Choroid plexus epithelial cell (primary cell): ENCODE results near the gene PLCB1.

Experiments used
- DNase-seq: peaks from one replicate; pipeline ENCODE4 v3.0.0-alpha.2; 2010; ENCODE audit warnings: low read depth
- H3K4me3 ChIP-seq: 2 replicates; pipeline ENCODE4 v1.5.1; 2011; ENCODE audit warnings: low read depth, mild to moderate bottlenecking, control low read depth, low read length, moderate library complexity
- TF ChIP-seq, protein P1 (sequence below): conservative IDR thresholded peaks from 2 replicates; pipeline ENCODE4 v1.5.1; 2011; ENCODE audit warnings: low read depth, mild to moderate bottlenecking, control low read depth, inconsistent platforms, low read length, moderate library complexity

The PLCB1 gene

DNA sequence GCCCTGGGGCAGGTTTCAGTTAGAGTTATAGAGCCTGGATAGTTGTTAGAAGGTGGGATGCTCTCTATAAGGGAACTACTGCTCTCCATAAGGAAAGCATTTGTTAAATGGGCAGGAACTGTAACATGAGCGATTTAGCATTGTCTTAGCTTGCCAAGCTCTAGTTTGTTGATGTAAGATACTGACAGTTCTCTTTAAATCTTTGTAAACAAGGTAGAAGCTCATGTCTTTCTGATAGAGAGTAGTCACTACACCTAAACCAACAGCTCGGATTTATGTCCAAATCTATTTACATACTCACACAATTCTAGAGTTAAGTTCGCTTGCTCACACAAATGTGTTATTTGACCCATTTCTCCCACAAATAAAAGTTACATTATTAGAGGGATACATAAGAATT lies 87.3 kb downstream of the PLCB1 start:
- TF ChIP-seq, protein P1, sequence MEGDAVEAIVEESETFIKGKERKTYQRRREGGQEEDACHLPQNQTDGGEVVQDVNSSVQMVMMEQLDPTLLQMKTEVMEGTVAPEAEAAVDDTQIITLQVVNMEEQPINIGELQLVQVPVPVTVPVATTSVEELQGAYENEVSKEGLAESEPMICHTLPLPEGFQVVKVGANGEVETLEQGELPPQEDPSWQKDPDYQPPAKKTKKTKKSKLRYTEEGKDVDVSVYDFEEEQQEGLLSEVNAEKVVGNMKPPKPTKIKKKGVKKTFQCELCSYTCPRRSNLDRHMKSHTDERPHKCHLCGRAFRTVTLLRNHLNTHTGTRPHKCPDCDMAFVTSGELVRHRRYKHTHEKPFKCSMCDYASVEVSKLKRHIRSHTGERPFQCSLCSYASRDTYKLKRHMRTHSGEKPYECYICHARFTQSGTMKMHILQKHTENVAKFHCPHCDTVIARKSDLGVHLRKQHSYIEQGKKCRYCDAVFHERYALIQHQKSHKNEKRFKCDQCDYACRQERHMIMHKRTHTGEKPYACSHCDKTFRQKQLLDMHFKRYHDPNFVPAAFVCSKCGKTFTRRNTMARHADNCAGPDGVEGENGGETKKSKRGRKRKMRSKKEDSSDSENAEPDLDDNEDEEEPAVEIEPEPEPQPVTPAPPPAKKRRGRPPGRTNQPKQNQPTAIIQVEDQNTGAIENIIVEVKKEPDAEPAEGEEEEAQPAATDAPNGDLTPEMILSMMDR: no peak
- DNase-seq: no peak
- H3K4me3 ChIP-seq: no peak overlapping the region

DNA sequence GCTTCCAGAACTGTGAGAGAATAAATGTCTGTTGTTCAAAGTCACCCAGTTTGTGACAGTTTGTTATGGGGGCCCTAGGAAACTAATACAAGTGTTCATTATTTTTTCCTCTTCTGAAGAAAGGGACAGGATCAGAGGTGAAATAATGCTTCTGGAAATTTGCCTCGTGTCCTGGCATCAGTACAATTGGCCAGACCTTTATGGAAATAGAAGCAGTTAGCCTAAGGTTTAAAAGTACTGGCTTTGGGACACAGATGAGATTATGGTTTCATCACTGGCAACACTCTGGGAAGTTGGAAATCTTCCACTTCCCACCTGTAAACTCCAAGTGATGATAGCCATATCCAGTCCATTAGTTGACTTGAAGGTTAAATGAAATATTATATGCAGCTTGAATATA lies 88.7 kb downstream of the PLCB1 start:
- no peak overlapping the region for H3K4me3 ChIP-seq
- no peak for DNase-seq
- TF ChIP-seq, protein P1: no peak

DNA sequence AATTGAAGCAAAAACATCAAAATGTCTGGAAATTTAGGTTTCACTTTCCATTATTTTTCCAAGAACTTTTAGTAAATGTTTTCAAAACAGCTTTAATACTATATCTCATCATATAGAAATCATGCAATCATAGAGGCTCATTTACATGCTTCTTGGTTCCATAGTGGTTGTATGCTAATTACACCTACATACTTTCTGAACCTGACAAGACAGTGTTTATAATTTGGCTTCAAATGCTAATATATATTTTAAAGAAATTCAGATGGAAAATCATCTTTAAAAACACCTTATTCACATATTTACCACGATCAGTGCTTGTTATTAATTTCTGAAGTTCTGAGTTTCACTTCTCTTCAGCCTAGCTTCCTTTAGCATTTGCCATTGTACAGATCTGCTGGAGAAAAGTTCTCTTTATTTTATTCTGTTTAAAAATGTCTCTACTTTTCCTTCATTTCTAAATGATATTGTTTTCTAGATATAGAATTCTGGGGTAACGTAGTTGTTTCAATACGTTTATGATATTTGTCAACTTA lies 89.9 kb downstream of the PLCB1 start:
- no peak overlapping the region for H3K4me3 ChIP-seq
- DNase-seq: no peak
- TF ChIP-seq, protein P1: no peak

DNA sequence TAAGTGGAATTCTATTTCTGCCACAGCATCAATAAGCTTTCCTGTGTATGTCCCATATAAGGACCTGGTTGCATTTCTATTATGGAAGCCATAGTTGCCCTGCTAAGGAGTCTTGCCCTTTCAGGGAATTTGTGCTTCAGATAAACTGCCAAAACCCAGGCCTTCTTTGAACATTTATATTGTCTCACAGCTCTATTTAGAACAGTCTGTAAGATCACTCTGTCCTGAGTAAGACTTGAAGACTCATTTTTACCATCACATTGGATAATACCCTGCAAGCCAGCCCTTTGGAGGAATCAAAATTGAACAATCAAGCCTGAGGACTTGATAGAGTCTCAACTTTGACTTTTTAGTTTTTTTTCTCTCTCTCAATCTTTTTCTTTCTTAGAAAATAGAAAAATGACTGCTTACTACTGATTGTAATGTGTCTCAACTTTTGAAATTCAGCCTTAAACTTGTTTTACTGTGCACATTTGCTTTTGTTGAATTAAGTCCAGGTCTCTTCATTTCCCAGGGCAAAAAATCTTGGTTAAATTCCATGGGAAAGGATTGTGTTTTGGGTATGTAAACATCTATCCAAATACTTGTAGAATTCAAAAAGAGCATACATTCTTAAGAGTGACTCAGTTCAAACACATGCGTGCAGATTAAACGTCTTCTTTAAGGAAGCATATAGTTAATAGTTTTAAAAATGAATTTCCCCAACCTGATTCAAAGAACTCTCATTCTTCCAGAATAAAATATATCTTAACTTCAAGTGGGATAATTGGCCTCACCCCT lies 91.2 kb downstream of the PLCB1 start:
- TF ChIP-seq, protein P1: no peak
- DNase-seq: peak; percentile 91
- no peak overlapping the region for H3K4me3 ChIP-seq

DNA sequence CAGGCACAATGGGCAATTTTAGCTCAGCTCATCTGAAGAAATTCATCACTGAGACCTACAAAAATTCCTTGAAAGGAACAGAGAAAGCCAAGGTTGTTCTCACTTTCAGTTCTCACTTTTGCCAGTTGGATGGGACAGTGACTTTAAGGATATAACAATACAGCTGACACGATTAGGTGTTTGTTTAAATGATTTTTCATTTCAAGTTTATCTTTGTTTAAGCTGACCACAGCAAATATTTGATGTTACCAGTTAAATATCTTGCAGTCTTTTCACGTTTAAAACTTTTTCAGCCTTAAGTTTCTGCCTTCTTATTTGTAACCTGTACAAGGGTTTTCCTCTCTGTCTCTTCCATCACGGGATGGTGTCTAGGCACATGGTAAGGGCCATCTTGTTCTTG lies 93.6 kb downstream of the PLCB1 start:
- DNase-seq: no peak
- TF ChIP-seq, protein P1: no peak
- no peak overlapping the region for H3K4me3 ChIP-seq

DNA sequence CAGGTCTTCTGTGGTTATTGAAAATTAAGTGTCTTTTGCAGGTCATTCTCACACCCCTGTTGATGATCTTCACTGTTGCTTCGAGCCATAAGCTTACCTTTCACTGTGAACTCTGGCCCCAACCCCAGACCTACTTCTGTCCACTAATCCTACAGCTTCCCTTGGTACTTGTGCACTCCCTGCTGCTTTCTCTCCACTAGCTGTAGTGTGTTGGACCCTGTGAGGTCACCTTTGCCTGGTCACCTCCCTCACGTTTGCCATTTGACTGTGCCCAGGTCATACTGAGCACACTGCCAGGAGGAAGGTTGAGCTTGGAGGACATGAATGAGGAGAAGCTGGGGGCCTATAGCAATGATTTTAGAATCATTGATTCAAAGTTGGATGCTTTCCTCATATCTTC lies 94.0 kb downstream of the PLCB1 start:
- TF ChIP-seq, protein P1: no peak
- no peak for DNase-seq
- no peak overlapping the region for H3K4me3 ChIP-seq

DNA sequence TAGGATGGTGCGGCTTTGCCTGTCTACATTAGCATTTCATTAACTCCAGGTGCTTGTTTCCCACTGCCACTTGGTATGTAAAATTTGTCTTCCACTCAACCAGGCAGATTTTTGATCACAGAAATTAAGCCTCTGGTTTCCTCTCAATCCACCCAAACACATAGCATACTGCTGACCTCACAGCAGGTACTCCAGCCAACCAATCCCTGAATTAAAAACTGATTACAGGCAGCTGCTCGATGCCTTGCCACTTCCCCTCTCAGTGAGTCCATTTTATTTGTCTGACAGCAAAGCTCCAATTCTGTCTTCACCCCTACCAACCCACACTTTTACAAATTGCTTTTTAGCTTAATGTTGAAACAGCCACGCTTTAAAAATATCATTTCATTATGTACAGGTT lies 95.2 kb downstream of the PLCB1 start:
- TF ChIP-seq, protein P1: no peak
- no peak for DNase-seq
- no peak overlapping the region for H3K4me3 ChIP-seq
